GM19035 (cell line): ENCODE measurements around the gene BLTP3A.
"Not testable (repeated sequence)": the region's sequence is repeated elsewhere in the genome, so short reads cannot be mapped to it uniquely, and the experiment has no call there.

Source experiments
- ATAC-seq: cut with Tn5 transposase; IDR thresholded peaks from one replicate; pipeline ENCODE4 v1.9.1; 2021; ENCODE audit not compliant: unreplicated experiment

The BLTP3A gene

DNA sequence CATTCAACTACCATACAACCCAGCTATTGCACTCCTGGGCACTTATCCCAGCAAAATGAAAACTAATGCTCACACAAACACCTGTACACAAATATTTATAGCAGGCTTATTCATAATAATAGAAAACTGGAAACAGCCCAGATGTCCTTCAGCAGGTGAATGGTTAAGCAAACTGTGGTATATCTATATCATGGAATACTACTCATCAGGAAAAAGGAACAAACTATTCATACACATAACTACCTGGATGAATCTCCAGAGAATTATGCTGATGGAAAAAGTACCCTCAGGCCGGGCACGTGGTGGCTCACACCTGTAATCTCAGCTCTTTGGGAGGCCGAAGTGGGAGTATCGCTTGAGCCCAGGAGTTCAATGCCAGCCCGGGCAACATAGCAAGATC is 3.8 kb upstream of the BLTP3A start:
- ATAC-seq: no peak

DNA sequence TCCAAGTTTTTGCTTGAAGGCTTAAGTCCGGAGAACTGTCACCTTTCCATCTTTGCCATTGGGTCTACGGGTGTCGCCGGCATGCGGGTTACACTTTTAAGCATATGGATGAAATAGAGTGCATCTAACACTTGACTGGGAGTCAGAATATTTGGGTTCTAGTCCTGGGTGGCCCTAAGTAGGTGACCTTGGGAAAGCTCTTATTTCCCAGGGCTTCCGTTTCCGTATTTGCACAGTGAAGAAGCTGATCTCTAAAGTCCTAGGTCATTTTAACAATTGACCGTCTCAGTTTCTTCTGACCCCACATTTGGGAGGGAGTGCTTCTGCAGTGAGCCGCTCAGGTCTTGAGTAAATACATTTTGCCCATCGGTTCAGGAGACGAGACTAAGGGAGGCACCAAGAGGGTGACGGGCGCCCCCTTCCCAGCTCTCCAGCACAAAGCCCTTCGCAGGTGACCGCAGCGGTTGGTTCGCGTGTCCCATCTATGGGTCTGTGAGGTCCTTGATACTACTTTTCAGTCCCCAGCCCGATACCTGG is 651 bp upstream of the BLTP3A start:
- peak; percentile 27 for ATAC-seq

- peak; percentile 20 for ATAC-seq
These were observed 970 bp downstream of the BLTP3A start for GRCh38 chr6:34792605-34793500.

DNA sequence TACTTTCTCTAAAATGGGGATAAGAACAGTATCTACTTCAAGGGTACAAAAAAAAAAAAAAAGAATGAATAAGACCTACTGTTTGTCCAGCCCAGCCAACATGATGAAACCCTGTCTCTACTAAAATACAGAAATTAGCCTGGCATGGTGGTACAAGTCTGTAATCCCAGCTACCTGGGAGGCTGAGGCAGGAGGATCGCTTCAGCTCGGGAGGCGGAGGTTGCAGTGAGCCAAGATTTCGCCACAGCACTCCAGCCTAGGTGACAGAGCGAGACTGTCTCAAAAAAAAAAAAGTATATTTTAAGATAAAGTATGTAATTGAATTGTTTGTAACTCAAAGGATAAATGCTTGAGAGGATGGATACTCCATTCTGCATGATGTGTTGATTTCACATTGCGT is 2.0 kb downstream of the BLTP3A start:
- no peak for ATAC-seq

DNA sequence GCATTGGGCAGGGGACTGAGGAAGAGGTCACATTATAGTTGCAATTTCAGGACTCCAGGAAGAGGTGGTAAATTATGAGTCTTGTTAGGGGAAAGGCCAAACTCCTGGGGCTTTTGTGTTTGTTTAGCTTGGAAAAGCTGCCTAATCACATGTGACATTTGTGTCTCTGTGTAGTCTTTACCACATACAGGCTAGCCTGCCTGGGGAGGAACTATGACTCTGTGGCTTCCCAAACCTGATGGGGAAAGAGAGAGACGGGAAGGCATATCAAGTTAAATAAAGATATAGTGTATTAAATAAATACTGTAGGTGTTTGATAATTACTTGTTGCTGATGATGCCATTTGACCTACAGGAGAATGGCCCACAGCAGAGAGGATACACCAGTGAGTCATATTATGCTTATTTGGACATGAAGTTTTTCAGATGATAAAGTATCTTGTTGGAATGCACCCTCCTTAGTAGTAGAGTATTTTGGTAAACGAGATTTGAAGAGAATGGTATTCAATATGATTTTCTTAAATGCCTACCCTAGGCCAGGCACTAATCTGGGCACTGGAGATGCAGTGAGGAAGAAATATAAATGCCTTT is 4.0 kb downstream of the BLTP3A start:
- no peak for ATAC-seq

DNA sequence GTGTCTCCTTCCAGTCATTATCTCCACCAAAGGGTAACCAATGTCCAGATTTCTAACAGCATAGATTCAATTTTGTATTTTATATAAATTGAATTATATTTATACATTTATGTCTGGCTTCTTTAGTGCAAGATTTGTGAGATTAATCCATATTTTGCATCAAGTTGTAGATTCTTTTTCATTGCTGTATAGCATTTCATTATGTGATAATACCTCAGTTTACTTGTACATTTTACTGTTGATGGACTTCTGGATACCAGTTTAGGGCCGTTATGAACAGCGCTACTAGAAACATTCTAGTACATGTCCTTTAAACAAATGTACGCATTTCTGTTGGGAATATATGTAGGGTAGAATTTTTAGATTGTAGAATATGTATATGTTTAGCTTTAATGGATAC is 6.2 kb downstream of the BLTP3A start:
- ATAC-seq: no peak

- ATAC-seq: no peak
These were observed 7.7 kb downstream of the BLTP3A start for GRCh38 chr6:34799547-34799946.

DNA sequence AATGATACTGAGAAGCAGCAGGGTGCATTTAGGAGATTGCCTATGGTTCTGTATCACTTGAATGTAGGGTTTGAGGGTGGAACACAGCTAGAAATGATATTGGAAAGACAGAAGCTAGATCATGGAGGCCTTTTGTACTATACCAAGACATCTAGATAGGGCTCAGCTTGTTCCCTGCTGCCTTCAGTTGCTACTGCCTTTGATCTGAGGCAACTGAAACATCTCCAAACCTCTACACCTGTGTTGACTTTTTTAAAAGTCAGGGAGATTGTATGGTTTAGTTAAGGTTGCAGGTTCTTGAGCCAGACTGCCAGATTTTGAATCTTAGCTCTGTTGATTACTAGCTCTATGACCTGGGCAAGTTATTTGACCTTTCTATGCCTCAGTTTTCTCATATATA is 12.7 kb downstream of the BLTP3A start:
- no peak for ATAC-seq

DNA sequence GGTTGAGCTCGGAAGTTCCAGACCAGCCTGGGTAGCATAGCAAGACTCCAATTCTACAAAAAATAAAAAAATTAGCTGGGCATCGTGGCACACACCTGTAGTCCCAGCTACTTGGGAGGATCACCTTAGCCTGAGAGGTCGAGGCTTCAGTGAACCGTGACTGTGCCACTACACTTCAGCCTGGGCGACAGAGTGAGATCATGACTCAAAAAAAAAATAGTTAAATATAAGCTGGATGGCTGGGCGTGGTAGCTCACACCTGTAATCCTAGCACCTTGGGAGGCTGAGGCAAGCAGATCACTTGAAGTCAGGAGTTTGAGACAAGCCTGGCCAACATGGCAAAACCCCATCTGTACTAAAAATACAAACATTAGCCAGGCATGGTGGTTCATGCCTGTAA is 13.2 kb downstream of the BLTP3A start:
- not testable (repeated sequence) for ATAC-seq

DNA sequence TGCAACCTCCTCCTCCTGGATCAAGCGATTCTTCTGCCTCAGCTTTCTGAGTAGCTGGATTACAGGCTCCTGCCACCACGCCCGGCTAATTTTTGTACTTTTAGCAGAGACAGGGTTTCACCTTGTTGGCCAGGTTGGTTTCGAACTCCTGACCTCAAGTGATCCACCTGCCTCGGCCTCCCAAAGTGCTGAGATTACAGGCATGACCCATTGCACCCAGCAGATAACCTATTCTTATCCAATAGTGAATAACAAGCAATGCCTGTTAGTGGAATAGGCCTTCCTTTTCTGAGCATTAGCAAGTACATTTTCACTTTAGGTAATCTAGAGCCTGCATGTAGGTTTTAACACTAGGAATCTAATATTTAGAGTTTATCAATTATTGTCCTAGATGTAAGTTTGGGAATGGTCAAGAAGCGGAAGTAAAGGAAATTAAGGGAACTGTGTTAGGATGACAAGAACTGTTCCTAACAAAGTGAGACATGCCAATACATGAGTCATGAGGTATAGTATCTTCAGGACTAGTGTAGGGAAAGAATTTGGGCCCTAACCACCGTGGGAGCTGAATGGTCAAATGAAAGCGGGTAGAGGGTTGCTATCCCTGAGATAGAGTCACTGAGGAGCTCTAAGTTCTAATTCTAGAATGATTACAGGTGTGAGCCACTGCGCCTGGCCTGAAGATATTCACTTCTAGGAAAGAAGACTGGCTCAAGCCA is 15.0 kb downstream of the BLTP3A start:
- ATAC-seq: no peak

DNA sequence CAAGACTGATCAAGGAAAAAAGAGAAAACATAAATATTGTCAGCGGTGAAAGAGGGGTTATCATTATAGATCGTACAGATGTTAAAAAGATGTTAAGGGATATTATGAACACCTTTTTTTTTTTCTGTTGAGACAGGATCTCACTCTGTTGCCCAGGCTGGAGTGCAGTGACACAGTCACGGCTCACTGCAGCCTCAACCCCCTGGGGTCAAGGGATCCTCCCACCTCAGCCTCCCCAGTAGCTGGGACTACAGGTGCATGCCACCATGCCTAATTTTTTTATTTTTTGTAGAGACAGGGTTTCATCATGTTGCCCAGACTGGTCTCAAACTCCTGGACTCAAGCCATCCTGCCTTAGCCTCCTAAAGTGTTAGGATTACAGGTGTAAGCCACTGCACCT is 16.6 kb downstream of the BLTP3A start:
- not testable (repeated sequence) for ATAC-seq

- not testable (repeated sequence) for ATAC-seq
These were observed 17.5 kb downstream of the BLTP3A start for GRCh38 chr6:34809419-34809818.

DNA sequence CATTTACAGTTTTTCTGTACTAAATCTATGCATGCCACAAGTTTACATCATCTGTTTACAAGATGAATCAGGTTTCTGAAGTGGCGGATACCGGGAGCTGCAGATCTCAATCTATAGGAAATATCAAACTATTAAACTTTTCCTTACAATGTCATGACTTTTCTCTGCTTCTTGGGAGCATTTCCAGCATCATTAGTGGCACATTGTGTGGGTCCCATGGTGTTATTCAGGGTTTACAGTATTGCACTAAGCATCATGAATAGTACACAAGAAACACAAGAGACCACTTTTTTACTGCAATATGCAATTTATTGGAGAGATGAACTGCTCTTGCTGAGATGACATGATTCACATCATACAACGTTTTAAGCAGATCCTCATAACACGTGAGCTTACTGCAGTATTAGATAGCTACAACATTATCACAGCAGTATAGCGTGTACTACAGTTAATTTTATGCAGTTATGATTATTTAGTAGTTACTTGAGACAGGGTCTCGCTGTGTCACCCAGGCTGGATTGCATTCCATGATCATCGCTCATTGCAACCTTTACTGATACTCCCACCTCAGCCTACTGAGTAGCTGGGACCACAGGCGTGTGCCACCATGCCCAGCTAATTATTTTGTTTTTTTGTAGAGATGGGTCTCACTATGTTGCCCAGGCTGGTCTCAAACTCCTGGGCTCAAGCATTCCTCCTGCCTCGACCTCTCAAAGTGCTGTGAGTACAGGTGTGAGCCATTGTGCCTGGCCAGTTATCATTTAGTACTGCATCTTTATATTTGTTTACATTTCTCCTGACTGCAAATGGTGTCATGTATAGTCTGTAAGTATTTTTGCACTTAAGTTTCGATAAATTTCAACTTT is 18.4 kb downstream of the BLTP3A start:
- no peak for ATAC-seq

GRCh38 chr6:34810936-34811632 is 19.2 kb downstream of the BLTP3A start:
- ATAC-seq: peak; percentile 92

- ATAC-seq: no peak
These were observed 21.3 kb downstream of the BLTP3A start for GRCh38 chr6:34813028-34813713.

DNA sequence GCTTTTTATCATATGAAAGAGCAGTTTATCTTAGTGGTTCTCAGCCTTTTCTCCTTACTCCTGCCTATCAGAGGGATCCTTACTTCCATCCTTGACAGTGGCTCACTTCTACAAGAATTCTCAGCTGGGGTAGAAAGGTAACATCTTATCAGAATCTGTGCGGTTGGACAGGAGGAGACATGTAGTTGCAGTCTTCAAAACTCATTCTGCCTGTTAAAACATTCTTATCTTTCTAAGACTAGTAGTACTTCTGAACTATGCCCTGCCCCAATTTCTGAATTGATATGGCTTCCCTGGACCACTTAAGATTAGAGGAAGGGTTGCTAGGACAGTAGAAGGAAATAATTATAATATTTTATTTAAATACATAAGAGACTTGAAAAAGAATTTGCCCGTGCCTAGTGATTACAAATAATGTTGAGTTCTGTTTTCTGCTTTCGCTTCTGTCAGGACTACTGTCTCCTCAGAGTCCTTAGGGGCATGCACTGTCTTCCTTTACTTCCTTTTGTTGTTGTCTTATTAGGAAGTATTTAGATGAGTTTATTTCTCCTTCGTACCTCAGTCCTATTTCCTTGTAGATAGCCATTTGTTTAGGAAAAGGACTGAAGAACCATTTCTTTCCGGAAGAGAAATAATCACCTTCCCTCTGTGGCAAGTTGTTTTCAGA is 24.9 kb downstream of the BLTP3A start:
- ATAC-seq: no peak

DNA sequence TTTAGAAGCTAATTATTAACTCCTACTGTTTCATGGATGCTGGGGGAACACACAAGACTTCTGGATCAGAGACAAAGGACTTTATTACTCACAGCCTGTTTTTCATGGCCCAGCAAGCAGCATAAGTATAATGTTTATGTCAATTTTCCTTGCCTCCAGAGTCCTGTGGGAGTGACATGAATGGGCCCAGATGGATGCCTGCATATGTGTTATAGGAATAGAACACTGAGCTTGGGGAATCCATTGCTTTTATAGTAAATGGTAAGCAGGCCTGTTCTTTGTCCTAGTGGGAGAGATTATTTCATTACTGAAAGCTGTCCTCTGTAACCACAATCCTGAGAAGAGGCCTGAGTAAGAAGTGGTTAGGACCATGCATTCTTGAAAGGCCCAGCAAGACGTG is 25.6 kb downstream of the BLTP3A start:
- no peak for ATAC-seq

GRCh38 chr6:34818872-34819570 is 27.1 kb downstream of the BLTP3A start:
- not testable (repeated sequence) for ATAC-seq
